GM19372 (cell line): Measurements from ENCODE around the gene RNF213.
"Not testable (repeated sequence)": the region's sequence is repeated elsewhere in the genome, so short reads cannot be mapped to it uniquely, and the experiment has no call there.

Experiments used
- ATAC-seq: cut with Tn5 transposase; IDR thresholded peaks from one replicate; pipeline ENCODE4 v1.9.1; 2021; ENCODE audit warnings: mild to moderate bottlenecking, low read depth, moderate library complexity; ENCODE audit not compliant: unreplicated experiment

Gene RNF213

DNA sequence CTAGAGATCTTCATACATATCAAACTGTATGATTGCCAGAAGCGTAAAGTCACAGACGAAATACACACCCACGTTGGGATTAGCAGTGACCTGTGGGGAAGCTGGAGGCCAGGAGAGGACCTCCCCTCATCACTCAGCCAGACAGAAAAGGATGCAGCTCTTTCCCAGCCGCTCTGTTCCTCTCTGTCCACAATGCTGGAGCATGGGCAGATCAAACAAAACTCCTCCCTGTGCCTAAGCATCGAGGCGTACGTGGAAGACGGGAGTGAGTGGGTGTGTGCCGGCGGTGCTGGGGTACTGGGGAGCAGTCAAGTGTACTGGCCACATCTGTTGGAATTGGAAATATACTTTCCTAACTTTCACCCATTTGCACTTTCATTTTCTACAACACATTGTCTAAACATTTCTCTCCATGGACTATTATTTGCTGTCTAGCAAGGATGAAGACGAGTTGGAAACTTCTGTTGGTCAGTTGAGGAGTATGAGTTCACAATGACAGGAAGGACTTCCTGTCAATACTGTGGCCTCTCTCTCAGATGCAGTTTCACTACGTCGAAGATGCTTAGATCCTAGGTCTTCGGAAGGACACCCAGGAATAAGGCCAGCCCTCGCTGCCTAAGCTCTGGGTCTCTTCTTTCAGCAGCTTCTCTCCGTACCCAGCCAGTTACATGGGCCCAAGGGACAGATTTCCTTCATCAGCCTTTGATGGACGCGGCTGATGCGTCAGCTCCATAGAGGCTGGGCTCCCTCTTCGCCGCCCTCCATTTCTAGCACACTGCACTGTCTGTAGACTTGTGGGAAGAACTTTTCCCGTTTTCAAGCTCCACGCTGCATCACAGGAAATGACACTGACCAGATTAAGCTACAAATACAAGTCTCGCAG lies 123.7 kb downstream of the RNF213 start:
- no peak for ATAC-seq

DNA sequence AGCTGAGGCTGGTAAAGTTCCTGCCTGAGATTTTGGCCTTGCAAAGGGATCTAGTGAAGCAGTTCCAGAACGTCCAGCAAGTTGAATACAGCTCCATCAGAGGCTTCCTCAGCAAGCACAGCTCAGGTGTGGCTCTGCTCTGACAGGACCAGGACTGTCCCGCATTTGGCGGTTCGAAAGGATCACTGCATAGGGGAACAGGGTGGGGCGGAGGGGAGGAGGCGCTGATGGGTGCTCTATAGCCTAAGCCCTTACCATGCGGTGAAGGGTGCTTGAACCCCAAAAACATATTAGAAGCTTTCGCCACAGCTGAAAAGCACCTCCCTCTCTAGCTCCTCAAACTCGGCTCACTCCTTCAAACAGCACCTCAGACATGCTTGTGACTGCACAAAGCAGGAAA lies 124.4 kb downstream of the RNF213 start:
- no peak for ATAC-seq

DNA sequence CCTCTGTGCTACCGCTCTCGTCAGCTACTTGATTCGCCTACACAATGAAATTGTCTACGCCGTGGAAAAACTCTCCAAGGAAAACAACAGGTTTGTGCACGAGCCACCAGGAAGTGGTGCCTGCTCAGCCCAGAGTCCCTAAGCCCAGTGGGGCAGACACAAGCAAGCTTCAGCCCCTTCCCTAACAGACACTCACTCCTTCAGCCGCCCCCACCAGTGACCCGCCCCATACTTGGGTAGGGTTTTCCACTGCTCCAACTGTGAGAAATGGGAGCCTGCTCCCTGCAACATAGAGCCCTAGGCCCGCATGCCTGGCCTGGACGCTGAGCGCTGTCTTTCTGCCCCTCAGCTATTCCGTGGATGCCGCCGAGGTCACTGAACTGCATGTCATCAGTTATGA lies 125.7 kb downstream of the RNF213 start:
- no peak for ATAC-seq

DNA sequence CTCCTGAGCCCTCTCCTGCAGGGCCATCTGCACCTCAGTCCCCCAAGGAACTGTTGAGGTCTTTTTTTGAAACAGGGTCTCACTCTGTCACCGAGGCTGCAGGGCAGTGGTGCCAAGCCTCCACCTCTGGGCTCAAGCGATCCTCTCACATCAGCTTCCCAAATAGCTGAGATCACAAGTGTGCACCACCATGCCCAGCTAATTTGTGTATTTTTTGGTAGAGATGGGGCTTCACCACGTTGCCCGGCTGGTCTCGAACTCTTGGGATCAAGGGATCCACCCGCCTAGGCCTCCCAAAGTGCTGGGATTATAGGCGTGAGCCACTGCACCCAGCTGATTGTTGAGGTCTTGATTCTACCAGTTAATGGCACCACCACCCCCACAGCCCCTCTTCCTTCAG lies 126.4 kb downstream of the RNF213 start:
- no peak for ATAC-seq

DNA sequence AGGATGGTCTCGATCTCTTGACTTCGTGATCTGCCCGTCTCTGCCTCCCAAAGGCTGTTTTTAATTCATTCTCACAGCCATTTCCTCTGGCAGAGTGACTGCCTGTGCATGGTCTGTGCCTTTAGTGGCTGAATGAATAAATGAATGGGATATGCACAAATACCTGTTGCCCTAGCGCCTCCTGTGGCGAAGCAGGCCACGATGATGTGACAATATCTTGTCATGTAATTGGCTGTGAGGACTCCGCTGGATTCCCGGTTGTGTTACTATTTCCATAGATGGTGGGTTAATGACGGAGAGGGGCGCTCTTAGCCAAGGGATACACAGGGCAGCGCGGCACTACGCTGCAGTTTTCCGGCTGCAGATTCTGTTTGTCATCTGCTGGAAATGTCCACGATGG lies 127.5 kb downstream of the RNF213 start:
- ATAC-seq = no peak

DNA sequence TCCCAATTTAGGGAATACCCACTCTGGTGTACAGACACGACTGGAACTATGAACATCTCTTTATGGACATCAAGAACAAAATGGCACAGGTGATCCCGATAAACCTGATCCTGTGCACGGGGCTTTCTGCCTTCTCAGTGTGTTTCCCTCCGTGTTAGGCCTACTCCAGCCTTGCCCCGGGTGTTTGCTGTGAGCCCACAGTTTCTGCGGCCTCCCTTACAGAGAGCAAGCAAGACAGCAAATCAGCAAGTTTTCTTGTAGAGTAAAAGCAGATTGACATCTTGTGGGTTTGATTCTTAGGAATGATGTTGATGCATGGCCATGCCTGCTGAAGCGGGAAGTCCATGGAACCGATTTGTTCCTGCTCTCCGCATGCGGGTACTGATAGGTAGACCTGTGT lies 127.9 kb downstream of the RNF213 start:
- ATAC-seq = no peak

DNA sequence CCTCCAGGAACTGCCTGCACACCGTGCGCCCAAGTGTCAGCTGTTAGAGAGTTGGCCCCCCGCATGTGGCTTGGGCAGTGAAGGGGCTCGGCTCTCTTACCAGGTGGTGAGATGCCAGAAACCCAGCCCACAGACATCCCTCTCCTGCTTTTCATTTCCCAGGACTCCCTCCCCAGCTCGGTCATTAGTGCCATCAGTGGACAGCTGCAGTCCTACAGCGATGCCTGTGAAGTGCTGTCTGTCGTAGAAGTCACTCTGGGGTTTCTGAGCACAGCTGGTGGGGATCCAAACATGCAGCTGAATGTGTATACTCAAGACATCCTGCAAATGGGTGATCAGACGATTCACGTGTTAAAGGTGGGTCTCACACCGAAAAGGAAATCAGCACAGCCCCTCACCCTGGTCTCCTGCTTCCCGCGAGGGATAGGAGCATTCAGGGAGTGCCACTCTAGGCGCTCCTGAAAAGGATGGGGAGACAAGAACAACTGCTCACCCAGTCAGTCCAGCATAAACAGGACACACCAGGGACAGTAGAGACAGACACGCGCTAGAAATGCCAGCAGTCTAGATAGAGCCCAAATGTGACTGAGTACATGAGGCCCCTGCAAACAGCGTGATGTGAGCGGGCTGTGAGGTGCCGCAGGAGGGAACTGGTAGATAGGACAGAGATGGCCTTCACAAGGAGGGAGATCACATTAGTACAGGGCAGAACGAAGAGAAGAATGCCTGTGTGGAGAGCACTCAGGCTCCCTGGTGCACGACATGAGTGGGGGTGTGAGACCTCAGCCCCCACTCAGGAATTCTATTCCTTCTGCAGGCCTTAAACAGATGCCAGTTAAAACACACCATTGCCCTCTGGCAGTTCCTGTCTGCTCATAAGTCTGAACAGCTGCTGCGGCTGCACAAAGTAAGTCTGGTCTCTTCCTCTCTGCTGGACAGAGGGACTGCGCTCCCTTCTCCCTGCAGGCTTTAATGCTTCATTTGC lies 128.7 kb downstream of the RNF213 start:
- ATAC-seq = no peak

DNA sequence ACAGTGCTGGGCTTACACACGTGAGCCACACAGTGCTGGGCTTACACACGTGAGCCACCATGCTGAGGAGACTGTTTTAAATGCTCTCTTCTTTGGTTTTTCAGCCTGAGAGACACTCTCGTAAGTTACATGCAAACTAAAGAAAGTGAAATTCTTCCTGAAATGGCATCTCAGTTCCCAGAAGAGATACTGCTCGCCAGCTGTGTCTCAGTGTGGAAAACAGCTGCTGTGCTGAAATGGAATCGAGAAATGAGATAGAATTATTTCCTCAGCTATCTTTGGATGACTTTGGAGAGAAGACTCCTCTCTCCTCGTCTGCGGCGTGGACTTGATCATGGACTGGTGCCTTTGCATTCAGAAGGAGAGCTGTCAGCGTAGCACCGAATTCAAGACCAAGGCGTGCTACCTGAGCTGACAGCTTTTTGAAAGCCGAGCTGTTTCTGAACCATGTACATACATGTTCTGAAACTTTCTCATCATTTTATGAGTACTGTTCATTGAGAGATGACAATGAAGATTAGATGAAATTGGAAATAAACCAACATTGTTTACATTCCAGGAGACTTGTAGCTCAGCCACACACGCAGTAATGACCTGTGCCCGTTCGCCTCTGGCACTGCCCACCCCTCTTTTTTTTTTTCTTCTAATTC lies 132.7 kb downstream of the RNF213 start:
- ATAC-seq = no peak

DNA sequence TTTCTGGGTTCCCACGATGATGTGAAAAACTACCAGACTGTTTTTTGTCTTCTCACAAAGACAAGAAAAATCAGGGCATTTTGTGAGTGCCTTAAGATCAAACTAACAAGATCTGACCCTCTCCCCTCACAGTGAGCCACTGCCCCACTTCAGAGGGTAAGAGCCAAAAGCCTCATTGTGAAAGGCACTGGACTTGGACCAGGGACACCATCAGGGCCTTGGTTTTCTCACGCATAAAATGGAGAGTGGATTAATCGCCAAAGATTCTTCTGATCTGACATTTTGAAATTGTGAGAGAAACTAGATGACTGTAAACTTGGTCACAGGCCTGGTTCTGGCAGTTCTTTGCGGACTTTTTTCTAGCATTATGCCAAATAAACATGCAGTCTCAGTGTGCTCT lies 133.3 kb downstream of the RNF213 start:
- no peak for ATAC-seq

DNA sequence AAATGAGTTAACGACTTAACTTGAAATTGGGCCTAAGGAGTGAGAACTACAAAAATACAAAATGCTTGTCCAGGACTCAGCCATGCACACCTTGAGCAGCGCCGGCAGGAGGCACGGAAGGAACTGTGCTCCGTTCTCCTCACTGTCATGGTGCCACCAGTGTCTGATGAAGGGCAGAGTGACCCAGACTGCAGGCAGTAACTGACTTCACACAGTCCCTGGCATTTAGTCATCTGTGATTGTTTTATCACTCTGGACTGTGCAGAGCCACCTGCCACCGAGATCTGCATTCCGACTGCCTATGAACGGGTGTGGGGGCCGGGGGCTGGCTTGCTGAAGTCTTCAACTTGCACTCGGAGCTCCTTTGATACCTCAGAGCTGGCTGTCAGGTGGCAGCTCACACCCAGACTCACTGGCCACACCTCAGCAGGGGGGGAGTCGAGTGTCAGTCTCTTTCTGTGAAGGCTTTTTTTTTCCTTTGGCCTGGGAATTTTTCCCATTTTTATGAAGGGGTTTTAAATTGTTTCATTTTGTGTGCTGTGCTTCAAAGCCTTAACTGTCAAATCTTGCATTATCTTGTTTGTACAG lies 134.1 kb downstream of the RNF213 start:
- no peak for ATAC-seq

DNA sequence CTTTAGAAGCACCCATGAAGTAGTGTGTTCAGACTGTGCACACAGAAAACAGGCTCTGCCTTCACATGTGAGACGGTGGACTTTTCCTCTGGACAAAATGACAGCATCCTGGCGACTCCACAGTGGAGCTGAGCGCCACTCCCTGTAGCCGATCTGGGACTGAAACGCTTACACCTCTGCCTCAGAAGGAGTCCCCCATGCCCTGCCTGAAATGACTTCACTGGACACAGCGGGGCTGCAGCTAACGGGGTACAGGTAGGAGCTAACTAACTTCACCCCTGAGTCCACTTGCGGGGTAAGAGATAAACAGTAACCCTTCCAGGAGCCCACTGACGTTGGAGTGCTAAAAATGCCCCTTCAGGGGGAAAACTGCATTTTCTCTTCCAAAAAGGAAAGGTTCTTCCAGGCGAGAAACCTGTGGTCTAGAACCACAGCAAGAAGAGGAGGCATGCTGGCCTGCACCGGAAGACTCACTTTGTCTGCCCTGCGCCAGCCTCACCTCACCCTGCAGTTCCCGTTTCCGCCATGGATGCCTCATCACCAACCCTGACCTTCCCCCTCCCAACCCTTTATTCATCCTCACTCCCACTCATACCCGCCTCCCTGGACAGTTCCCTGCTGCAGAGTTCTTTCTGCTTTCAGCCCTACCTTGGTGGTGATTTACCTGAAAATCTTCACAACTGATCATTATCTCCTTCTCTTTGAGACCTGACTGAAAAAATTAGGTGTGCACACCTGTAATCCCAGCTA lies 134.9 kb downstream of the RNF213 start:
- no peak for ATAC-seq

DNA sequence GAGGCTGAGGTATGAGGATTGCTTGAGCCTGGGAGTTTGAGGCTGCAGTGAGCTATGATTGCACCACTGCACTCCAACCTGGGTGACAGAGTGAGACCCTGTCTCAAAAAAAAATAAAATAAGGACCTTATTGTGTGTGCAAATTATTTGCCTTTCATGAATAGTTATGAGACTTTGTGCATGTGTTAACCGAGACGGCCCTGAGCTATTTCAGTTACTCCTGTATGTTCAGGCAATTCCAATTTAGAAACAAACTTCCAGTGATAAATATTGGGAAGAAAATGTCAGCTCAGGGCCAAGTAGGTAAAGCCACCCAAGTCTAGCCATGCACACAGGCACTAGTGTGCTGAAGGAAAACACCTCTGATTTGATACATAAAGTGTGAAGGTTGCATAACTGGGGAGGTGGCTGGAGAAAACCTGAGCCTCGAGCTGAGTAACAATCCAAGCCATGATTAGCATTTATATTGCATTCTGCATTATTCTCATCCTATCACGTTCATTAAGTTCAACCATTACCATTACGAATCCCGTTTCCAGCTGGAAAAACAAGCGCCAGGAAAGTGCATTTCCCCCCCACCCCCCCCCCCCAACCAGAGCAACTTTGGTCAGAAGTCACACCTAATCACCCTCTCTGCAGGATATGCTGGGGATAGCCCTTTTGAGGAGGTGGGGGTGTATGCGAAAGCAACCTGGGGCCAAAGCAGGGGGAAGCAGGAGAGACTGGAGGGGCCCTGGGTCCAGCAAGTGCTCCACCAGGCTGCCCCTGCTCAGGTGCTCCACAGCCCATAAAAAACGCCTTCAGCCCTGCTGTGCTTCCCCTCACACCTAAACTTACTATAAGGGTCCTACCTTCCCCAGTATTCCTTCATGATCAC lies 135.7 kb downstream of the RNF213 start:
- no peak for ATAC-seq

DNA sequence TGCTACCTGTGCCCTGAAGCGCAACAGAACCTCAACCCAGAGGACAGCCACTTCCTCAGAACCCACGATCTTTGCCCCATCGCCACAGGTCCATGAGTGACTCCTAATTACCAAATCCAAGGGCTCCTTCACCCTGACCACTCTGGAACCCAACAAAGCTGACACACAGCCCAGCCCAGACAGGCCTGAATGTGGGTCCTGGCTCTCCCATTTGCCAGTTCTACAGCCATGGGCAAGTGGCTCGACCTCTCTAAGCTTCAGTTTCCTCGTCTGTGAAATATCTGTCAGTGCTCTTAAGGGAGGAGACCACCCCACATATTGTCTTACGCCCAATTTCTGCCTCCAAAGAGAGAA lies 136.4 kb downstream of the RNF213 start:
- no peak for ATAC-seq

DNA sequence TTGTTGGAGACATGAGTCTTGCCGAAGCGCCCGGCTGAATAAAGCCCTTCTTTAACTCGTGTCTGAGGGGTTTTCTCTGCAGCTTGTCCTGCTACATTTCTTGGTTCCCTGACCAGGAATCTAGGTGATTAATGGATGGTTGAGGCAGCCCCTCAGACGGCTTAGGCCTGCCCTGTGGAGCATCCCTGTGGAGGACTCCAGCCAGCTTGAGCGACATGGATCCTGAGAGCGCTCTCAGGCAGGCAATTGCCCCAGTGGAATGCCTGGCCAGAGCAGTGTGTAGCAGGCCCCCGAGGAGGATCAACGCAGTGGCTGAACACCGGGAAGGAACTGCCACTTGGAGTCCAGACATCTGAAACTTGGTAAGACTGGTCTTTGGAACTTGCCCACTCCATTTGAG lies 137.0 kb downstream of the RNF213 start:
- no peak for ATAC-seq

DNA sequence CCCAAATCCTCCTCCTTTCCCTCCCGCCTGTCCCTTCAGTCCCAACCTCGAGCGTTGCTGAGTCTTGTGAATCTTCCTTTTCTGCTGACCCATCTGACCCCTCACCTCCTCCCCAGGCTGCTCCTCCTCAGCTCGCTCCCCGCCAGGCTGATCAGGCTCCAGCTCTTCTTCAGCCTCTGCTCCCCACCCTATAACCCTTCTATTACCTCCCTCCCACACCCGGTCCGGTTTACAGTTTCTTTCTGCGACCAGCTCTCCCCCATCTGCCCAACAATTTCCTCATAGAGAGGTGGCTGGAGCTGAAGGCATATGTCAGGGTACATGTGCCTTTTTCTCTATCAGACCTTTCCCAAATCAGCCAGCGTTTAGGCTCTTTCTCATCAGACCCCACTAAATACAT lies 140.4 kb downstream of the RNF213 start:
- ATAC-seq = not testable (repeated sequence)

DNA sequence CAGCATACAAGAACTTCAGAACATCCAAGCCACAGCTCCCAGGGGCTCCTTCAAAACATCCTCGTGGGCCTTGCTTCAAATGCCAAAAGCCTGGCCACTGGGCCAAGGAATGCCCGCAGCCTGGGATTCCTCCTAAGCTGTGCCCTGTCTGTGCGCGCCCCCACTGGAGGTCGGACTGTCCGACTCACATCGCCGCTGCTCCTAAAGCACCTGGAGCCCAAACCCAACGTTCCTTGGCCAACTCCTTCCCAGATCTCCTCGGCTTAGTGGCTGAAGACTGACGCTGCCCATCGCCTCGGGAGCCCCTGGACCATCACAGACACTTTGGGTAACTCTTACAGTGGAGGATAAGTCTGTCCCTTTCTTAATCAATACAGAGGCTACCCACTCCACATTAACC lies 141.4 kb downstream of the RNF213 start:
- ATAC-seq = not testable (repeated sequence)

DNA sequence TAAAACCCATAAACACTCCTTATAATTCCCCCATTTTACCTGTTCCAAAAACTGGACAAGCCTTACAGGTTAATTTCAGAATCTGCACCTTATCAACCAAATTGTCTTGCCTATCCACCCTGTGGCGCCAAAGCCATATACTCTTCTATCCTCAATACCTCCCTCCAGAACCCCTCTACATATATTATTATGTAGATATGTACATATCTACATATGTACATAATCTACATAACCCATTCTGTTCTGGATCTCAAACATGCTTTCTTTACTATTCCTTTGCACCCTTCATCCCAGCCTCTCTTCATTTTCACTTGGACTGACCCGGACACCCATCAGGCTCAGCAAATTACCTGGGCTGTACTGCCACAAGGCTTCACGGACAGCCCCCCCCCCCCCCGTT lies 142.3 kb downstream of the RNF213 start:
- no peak for ATAC-seq

DNA sequence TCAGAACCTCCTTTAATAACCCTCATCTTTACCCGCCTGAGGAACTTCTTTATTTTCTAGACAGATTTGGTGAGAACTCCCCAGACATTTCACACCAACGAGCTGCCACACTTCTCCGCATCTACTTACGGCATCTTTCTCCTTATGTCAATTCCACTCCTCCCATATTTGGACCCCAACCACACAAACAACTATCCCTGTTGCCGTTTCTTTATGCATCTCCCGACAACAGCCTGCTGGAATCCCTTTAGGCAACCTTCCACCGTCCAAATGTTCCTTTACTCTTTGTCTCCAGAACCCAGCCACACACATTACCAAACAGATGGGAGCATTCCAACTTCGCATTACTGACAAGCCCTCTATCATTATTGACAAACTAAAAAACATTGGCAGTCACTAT lies 145.5 kb downstream of the RNF213 start:
- no peak for ATAC-seq

DNA sequence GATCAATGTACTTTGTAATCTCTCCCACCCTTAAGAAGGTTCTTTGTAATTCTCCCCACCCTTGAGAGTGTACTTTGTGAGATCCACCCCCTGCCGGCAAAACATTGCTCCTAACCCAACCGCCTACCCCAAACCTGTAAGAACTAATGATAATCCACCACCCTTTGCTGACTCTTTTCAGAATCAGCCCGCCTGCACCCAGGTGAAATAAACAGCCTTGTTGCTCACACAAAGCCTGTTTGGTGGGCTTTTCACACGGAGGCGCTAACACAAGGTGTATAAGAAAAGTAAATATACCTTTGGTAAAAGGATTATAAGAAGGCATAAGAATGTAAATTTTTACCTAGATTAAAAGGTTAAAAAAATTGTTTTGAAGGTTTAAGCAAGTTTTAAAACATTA lies 147.3 kb downstream of the RNF213 start:
- ATAC-seq = not testable (repeated sequence)
